Breast epithelium (tissue), 4 donors: ENCODE data around the gene SPTBN1. TPM values are rescaled to one million over a fixed set of nuclear protein-coding genes. Genes with fewer than 3 reads are reported as not detected.

ENCODE experiments used
- DNase-seq, 2 donors: peaks; one replicate each; pipeline ENCODE4 v3.0.0-alpha.2; 2019; ENCODE audit warnings: low spot score in 2 of 2
- H3K27ac ChIP-seq, 2 donors: fragments of 200-600 bp; sonication (generic) in 1 of 2; one replicate each; pipeline ENCODE4 v1.5.1; 2016 to 2019; ENCODE audit warnings: mild to moderate bottlenecking in 1 of 2
- H3K27me3 ChIP-seq, 2 donors: fragments of 200-600 bp; sonication (generic) in 1 of 2; one replicate each; pipeline versions ENCODE4 v1.5.1 to v1.6.0; 2017 to 2019; ENCODE audit warnings: control low read depth in 1 of 2, mild to moderate bottlenecking in 1 of 2
- H3K36me3 ChIP-seq: fragments of 200-600 bp; one replicate; pipeline ENCODE4 v1.5.1; 2019
- H3K4me1 ChIP-seq, 2 donors: fragments of 200-600 bp; sonication (generic); one replicate each; pipeline ENCODE4 v1.5.1; 2016 to 2019; ENCODE audit warnings: control low read depth in 1 of 2
- H3K4me3 ChIP-seq, 3 donors: fragments of 200-600 bp; sonication (generic); 1 replicate in 2 of 3; 2 replicates in 1 of 3; pipeline ENCODE4 v1.5.1; 2016 to 2019; ENCODE audit warnings: mild to moderate bottlenecking in 3 of 3, moderate library complexity in 2 of 3
- H3K9me3 ChIP-seq, 2 donors: fragments of 200-600 bp; sonication (generic) in 1 of 2; one replicate each; pipeline ENCODE4 v1.5.1; 2016 to 2019; ENCODE audit warnings: control low read depth in 1 of 2
- CTCF ChIP-seq, 3 donors: fragments of 450-650 bp; IDR thresholded peaks; one replicate each; pipeline ENCODE4 v1.5.1; 2016 to 2017; ENCODE audit warnings: antibody characterized with exemption in 3 of 3, mild to moderate bottlenecking in 3 of 3, moderate library complexity in 3 of 3
- POLR2A ChIP-seq: fragments of 450-650 bp; IDR thresholded peaks from one replicate; pipeline ENCODE4 v1.6.1; 2016; ENCODE audit warnings: antibody characterized with exemption, mild to moderate bottlenecking, moderate library complexity
- POLR2AphosphoS5 ChIP-seq, 3 donors: sonication (generic); formaldehyde crosslinking; IDR thresholded peaks; one replicate each; pipeline ENCODE4 v1.6.1; 2017; ENCODE audit warnings: antibody characterized with exemption in 3 of 3
- intact Hi-C: fragments of 100-400 bp; cut with DNase I; formaldehyde crosslinking; loops from one replicate; pipeline ENCODE4 v1.15.1; 2023; ENCODE audit warnings: low total_unique reads
- total RNA-seq, 3 donors: library from RNA; depleted of rRNA; stranded (reverse); fragments of >200 nt; gene quantifications; one replicate each; pipeline ENCODE4 v1.1.0, GENCODE V29; 2016

SPTBN1 gene
- total RNA-seq, 3 donors from 2014 or later, result 223 to 1,216 (median 273) TPM

GRCh38 chr2:54455131-54455562 lies 980 bp upstream of the SPTBN1 start:
- Histone ChIP-seq H3K9me3 (no peaks in the 10 kb centered on the region), H3K27me3 (no peaks in the 10 kb centered on the region), H3K27ac (peak overlapping the region; percentile 87 to 96), H3K36me3 (no peaks in the 10 kb centered on the region), H3K4me3 (peak overlapping the region; percentile 81 to 94 (median 89)), H3K4me1 (no peaks in the 10 kb centered on the region)
- DNase-seq, result no peak
- TF ChIP-seq CTCF (IDR thresholded peaks at IDR 0.05) (no peak), POLR2AphosphoS5 (IDR thresholded peaks at IDR 0.05) (peak in 1 of 3 donors; percentile 27), POLR2A (no peak)
- intact Hi-C loops, result no loop called here

- TF ChIP-seq POLR2A (no peak), CTCF (IDR thresholded peaks at IDR 0.05) (no peak), POLR2AphosphoS5 (IDR thresholded peaks at IDR 0.05) (no peak)
- H3K27ac ChIP-seq, result peak overlapping the region; percentile 87 to 96
- H3K36me3 ChIP-seq, result no peaks in the 10 kb centered on the region
- H3K9me3 ChIP-seq, result no peaks in the 10 kb centered on the region
- peak overlapping the region; percentile 81 to 94 (median 89) for H3K4me3 ChIP-seq
- no peak for DNase-seq
- no peaks in the 10 kb centered on the region for H3K4me1 ChIP-seq
- intact Hi-C loops, result no loop called here
- H3K27me3 ChIP-seq, result no peaks in the 10 kb centered on the region
Measured at GRCh38 chr2:54456362-54456611, 160 bp downstream of the SPTBN1 start.

DNA sequence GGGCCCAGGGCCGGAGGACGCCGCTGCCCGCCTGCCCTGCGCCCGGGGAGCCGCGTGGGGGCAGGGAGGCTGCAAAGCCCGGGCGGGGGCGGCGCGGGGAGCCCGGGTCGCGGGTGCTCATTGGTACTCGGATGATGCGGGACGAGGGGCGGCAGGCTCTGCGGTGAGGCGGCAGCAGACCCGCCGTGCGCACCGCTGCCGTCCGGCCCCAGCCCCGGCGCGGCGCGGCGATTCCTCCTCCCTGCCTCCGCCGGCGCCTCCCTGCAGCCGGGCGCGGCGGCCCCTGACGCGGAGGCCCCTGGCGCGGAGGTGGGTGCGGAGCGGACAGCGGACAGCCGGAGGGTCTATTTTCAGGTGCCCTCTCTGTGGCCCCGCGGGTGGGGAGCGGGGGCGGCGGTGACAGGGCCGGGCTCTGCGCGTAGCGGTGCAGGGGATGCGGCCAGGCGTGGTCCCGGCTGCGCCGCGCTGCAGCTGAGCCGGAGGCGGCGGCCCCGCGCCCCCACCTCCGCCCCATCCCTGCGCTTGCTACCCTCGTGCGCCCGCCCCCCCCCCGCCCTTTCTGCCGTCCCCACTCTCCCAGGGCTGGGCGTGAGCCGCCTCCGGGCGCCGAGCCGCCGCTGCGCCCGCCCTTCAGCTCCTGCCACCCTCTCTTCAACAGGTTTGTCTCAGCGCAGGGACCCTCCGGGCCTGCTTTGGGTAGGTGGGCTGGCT lies 640 bp downstream of the SPTBN1 start:
- Histone ChIP-seq H3K4me3 (peak overlapping the region; percentile 81 to 94 (median 89)), H3K9me3 (no peaks in the 10 kb centered on the region), H3K36me3 (no peaks in the 10 kb centered on the region), H3K27me3 (no peaks in the 10 kb centered on the region), H3K4me1 (no peaks in the 10 kb centered on the region), H3K27ac (peak overlapping the region; percentile 87 to 96)
- intact Hi-C loops, result no loop called here
- TF ChIP-seq POLR2A, result no peak
- no peak for TF ChIP-seq CTCF (IDR thresholded peaks at IDR 0.05)
- no peak for TF ChIP-seq POLR2AphosphoS5 (IDR thresholded peaks at IDR 0.05)
- DNase-seq, result no peak

DNA sequence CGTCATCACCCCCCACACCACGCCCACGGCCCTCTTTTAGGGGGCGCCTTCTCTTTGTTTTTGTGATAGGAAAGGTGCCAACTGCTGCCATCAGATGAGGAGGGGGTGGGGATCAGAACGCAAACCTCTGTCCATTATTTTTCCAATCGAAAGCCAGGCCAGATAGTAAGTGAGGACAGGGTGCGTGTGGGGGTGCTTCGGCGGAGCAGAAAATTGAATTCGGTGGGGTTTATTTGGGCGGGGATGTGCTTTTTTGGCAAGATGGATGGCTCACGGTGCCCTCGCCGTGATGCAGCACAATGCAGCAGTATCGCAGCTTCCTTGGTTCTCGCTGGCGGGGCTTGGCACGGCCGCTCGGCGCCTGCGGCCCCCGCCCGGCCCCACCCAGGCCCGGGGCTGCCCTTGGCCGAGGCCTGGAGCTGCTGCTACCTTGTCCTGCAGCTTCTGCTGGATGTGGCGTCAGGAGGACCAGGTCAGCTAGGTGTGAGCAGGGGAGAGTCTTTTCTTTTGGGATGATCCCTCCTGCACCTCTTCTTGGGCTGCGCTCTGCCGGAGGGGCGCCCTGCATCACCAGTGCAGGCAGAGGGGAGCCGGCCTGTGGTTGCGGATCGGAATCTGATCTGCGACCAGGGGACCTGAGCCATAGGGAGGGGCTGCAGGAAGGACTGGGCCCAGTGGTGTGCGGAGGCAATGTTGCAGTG lies 1.3 kb downstream of the SPTBN1 start:
- TF ChIP-seq POLR2AphosphoS5 (IDR thresholded peaks at IDR 0.05) (no peak), POLR2A (no peak), CTCF (IDR thresholded peaks at IDR 0.05) (no peak)
- no peaks in the 10 kb centered on the region for H3K9me3 ChIP-seq
- intact Hi-C loops, result no loop called here
- peak overlapping the region; percentile 81 to 94 (median 89) for H3K4me3 ChIP-seq
- DNase-seq, result no peak
- no peaks in the 10 kb centered on the region for H3K36me3 ChIP-seq
- no peaks in the 10 kb centered on the region for H3K4me1 ChIP-seq
- H3K27me3 ChIP-seq, result no peaks in the 10 kb centered on the region
- H3K27ac ChIP-seq, result peak overlapping the region; percentile 87 to 96

DNA sequence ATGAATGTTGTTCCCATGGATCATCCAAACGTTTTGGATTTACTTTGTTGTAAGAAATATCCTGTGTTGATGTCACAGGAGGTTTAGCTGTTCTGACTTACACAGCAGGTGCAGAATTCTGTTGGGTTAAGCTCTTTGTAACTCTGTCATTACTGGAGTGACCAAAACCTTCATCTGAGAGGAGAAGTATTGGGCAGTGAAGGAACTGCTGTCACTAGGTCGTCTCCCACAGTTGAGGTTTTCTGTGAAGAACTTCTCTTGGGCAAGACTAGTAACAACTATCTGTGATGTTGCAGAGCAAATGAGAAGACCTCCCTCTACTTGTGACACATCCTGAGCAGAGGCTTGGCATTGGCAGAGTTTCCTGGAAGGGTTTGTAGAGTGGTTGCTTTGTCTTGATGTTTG lies 2.9 kb downstream of the SPTBN1 start:
- no peak for DNase-seq
- H3K36me3 ChIP-seq, result no peaks in the 10 kb centered on the region
- TF ChIP-seq POLR2A (no peak), POLR2AphosphoS5 (IDR thresholded peaks at IDR 0.05) (no peak), CTCF (IDR thresholded peaks at IDR 0.05) (no peak)
- H3K4me3 ChIP-seq, result peak overlapping the region in 1 of 3 donors; percentile 2
- no peaks in the 10 kb centered on the region for H3K4me1 ChIP-seq
- no peak overlapping the region for H3K27ac ChIP-seq
- no peaks in the 10 kb centered on the region for H3K9me3 ChIP-seq
- H3K27me3 ChIP-seq, result no peaks in the 10 kb centered on the region
- intact Hi-C loops, result no loop called here
